Lung (tissue), 12 donors: ENCODE results near the gene UTP14A. TPM values are rescaled to one million over a fixed set of nuclear protein-coding genes. Genes with fewer than 3 reads are reported as not detected.

ENCODE experiments used
- ATAC-seq: fragments of 200-7000 bp; cut with Tn5 transposase; one replicate; pipeline ENCODE4 v1.9.1; 2020; ENCODE audit warnings: moderate number of reproducible peaks; ENCODE audit not compliant: insufficient read depth, low FRiP score
- DNase-seq, 3 donors: peaks; one replicate each; pipeline ENCODE4 v3.0.0-alpha.2; 2013 to 2017
- H3K27ac ChIP-seq, 2 donors: one replicate each; pipeline ENCODE4 v1.5.1; 2013; ENCODE audit warnings: mild to moderate bottlenecking in 2 of 2, moderate library complexity in 2 of 2, control low read depth in 1 of 2, inconsistent platforms in 1 of 2, low read depth in 1 of 2, low read length in 1 of 2
- H3K27me3 ChIP-seq, 3 donors: one replicate each; pipeline ENCODE4 v1.5.1; 2013; ENCODE audit warnings: low read length in 2 of 3; ENCODE audit not compliant: control insufficient read depth in 3 of 3, insufficient read depth in 3 of 3
- H3K36me3 ChIP-seq, 4 donors: one replicate each; pipeline ENCODE4 v1.5.1; 2013; ENCODE audit warnings: low read length in 4 of 4, mild to moderate bottlenecking in 1 of 4, moderate library complexity in 1 of 4; ENCODE audit not compliant: control insufficient read depth in 4 of 4, insufficient read depth in 4 of 4
- H3K4me1 ChIP-seq, 5 donors: one replicate each; pipeline ENCODE4 v1.5.1; 2013; ENCODE audit warnings: low read length in 5 of 5, mild to moderate bottlenecking in 2 of 5, moderate library complexity in 1 of 5; ENCODE audit not compliant: control insufficient read depth in 5 of 5, insufficient read depth in 5 of 5
- H3K4me3 ChIP-seq: one replicate; pipeline ENCODE4 v1.5.1; 2013; ENCODE audit warnings: mild to moderate bottlenecking, control low read depth, moderate library complexity
- H3K9ac ChIP-seq, 2 donors: one replicate each; pipeline ENCODE4 v1.5.1; 2013; ENCODE audit warnings: low read length in 2 of 2, control low read depth in 1 of 2; ENCODE audit not compliant: insufficient read depth in 1 of 2
- H3K9me3 ChIP-seq, 4 donors: one replicate each; pipeline ENCODE4 v1.5.1; 2013; ENCODE audit warnings: low read length in 3 of 4, mild to moderate bottlenecking in 1 of 4, moderate library complexity in 1 of 4; ENCODE audit not compliant: control insufficient read depth in 4 of 4, insufficient read depth in 3 of 4
- CTCF ChIP-seq: IDR thresholded peaks from 2 replicates; pipeline ENCODE4 v1.5.1; 2012; ENCODE audit warnings: mild to moderate bottlenecking; ENCODE audit errors: control extremely low read depth, extremely low read depth
- WGBS, 2 donors: extraction: QIAGEN DNeasy Blood & Tissue Kit; methylation state at CpG; one replicate each; pipeline ENCODE4 v1.1.7; 2013; 5-methylcytosine and 5-hydroxymethylcytosine counted together
- polyA plus RNA-seq, 2 donors: library from polyadenylated mRNA; stranded (reverse); fragments of 200-250 nt; gene quantifications; one replicate each; pipeline ENCODE4 v1.2.1, GENCODE V29; 2013
- total RNA-seq, 2 donors: library from RNA; depleted of rRNA in 1 of 2; stranded (reverse); fragments of >200 nt in 1 of 2; gene quantifications; one replicate each; pipeline ENCODE4 v1.2.1, GENCODE V29; 2014 to 2021
- donor health status: control.
- donor health status: control.
- donor health status: Bipolar disorder and iron deficiency.
- donor health status: healthy.
- donor health status: DM: yes; HTN: yes; CAD: no.

Gene UTP14A
- total and polyA plus RNA-seq, 4 donors: 10.2 to 14.0 (median 12.6) TPM

- H3K27ac ChIP-seq: no peak overlapping the region
- no peak for TF ChIP-seq CTCF
- H3K4me3 ChIP-seq: no peak overlapping the region
- H3K9ac ChIP-seq: no peak overlapping the region
- no peak for ATAC-seq
- peaks cover 0 to 2% (median 0%) of the 10 kb centered on the region in 3 donors for H3K27me3 ChIP-seq
- WGBS, 2 donors: 79 to 97% methylated on average over 4 of the region's 4 CpGs
- H3K4me1 ChIP-seq: peaks cover 0 to 11% (median 0%) of the 10 kb centered on the region in 5 donors
- H3K36me3 ChIP-seq: no peaks in the 10 kb centered on the region
- H3K9me3 ChIP-seq: peaks cover 0 to 4% (median under 1%) of the 10 kb centered on the region in 4 donors
- DNase-seq: no peak
Measured at GRCh38 chrX:129953881-129954280, 47.9 kb downstream of the UTP14A start.

GRCh38 chrX:129954804-129955203 is 48.8 kb downstream of the UTP14A start:
- Histone ChIP-seq H3K9me3 (peaks cover 0 to 4% (median under 1%) of the 10 kb centered on the region in 4 donors), H3K36me3 (no peaks in the 10 kb centered on the region), H3K9ac (no peak overlapping the region), H3K4me1 (peaks cover 0 to 14% (median 3%) of the 10 kb centered on the region in 5 donors), H3K4me3 (no peak overlapping the region), H3K27me3 (peaks cover 0 to 2% (median 0%) of the 10 kb centered on the region in 3 donors), H3K27ac (no peak overlapping the region)
- ATAC-seq: no peak
- TF ChIP-seq CTCF: no peak
- no peak for DNase-seq
- 66 to 100% methylated on average over 3 of the region's 3 CpGs for WGBS, 2 donors

- H3K27ac ChIP-seq: no peak overlapping the region
- peaks cover 0 to 4% (median under 1%) of the 10 kb centered on the region in 4 donors for H3K9me3 ChIP-seq
- peaks cover 0 to 14% (median 3%) of the 10 kb centered on the region in 5 donors for H3K4me1 ChIP-seq
- H3K9ac ChIP-seq: no peak overlapping the region
- H3K36me3 ChIP-seq: no peaks in the 10 kb centered on the region
- ATAC-seq (no peak), DNase-seq (no peak)
- no peak for TF ChIP-seq CTCF
- no peak overlapping the region for H3K4me3 ChIP-seq
- WGBS, 2 donors: 87 to 96% methylated on average over 3 of the region's 3 CpGs
- H3K27me3 ChIP-seq: peaks cover 0 to 2% (median 0%) of the 10 kb centered on the region in 3 donors
Measured at GRCh38 chrX:129955682-129956081, 49.7 kb downstream of the UTP14A start.

- H3K27ac ChIP-seq: no peak overlapping the region
- peaks cover 0 to 15% (median 5%) of the 10 kb centered on the region in 5 donors for H3K4me1 ChIP-seq
- no peak overlapping the region for H3K4me3 ChIP-seq
- ATAC-seq (no peak), DNase-seq (no peak)
- no peak overlapping the region for H3K9ac ChIP-seq
- H3K27me3 ChIP-seq: peaks cover 0 to 2% (median 0%) of the 10 kb centered on the region in 3 donors
- TF ChIP-seq CTCF: no peak
- no peaks in the 10 kb centered on the region for H3K36me3 ChIP-seq
- H3K9me3 ChIP-seq: peaks cover 0 to 4% (median 0%) of the 10 kb centered on the region in 4 donors
- 83 to 91% methylated on average over 10 of the region's 10 CpGs for WGBS, 2 donors
Measured at GRCh38 chrX:129956145-129956544, 50.2 kb downstream of the UTP14A start.
